Neural cell (in vitro differentiated cells): ENCODE data around the gene PRDM15.

Experiments
- CTCF ChIP-seq: fragments of 450-650 bp; IDR thresholded peaks from 2 replicates; pipeline ENCODE4 v1.5.1; 2014; ENCODE audit warnings: antibody characterized with exemption, mild to moderate bottlenecking, moderate library complexity; ENCODE audit not compliant: poor library complexity, severe bottlenecking
- EZH2 ChIP-seq: fragments of 200-600, 300-800 bp; shearing (Covaris generic), sonication (generic); IDR thresholded peaks from 2 replicates; pipeline ENCODE4 v1.6.1; 2014; ENCODE audit warnings: antibody characterized with exemption, low read length, borderline replicate concordance, mild to moderate bottlenecking; ENCODE audit not compliant: insufficient read depth, poor library complexity, severe bottlenecking
- POLR2AphosphoS5 ChIP-seq: IDR thresholded peaks from 2 replicates; pipeline ENCODE4 v1.6.1; 2012
- REST ChIP-seq: IDR thresholded peaks from 2 replicates; pipeline ENCODE4 v1.6.1; 2012; ENCODE audit warnings: borderline replicate concordance
- TAF1 ChIP-seq: IDR thresholded peaks from 2 replicates; pipeline ENCODE4 v1.6.1; 2012; ENCODE audit warnings: low read depth

GRCh38 chr21:41924368-41924754, 45.2 kb upstream of the PRDM15 start:
- TF ChIP-seq CTCF (no peak), TAF1 (no peak), REST (no peak), EZH2 (no peak), POLR2AphosphoS5 (no peak)
